ENCODE data around the gene PLD2.
A peak's percentile ranks its signal among the peaks of the same experiment; 100 is the strongest.
"Not testable (repeated sequence)": the region's sequence is repeated elsewhere in the genome, so short reads cannot be mapped to it uniquely, and the experiment has no call there.

Gene PLD2

GRCh38 chr17:4795168-4795567 is 11.8 kb upstream of the PLD2 start:
- no peak for DNase-seq

- DNase-seq, result no peak
Measured at GRCh38 chr17:4796552-4796920, 10.4 kb upstream of the PLD2 start.

- DNase-seq, result no peak
Measured at GRCh38 chr17:4800462-4801196, 6.3 kb upstream of the PLD2 start.

- DNase-seq, result no peak
Measured at GRCh38 chr17:4802228-4802627, 4.7 kb upstream of the PLD2 start, which contains the start of gene C17orf114. C17orf114 (minus strand) TSS chr17:4802328.

- no peak for DNase-seq
Measured at GRCh38 chr17:4806456-4806776, 536 bp upstream of the PLD2 start.

GRCh38 chr17:4807605-4808377 is 839 bp downstream of the PLD2 start:
- no peak for DNase-seq

- DNase-seq, result no peak
Measured at GRCh38 chr17:4808378-4808767, 1.4 kb downstream of the PLD2 start.

- no peak for DNase-seq
Measured at GRCh38 chr17:4810696-4811290, 3.8 kb downstream of the PLD2 start.

- no peak for DNase-seq
Measured at GRCh38 chr17:4811471-4811870, 4.5 kb downstream of the PLD2 start.

- no peak for DNase-seq
Measured at GRCh38 chr17:4812690-4813089, 5.7 kb downstream of the PLD2 start.

- DNase-seq, result no peak
Measured at GRCh38 chr17:4815043-4815675, 8.2 kb downstream of the PLD2 start.

GRCh38 chr17:4816826-4817225 is 9.9 kb downstream of the PLD2 start:
- DNase-seq, result no peak

GRCh38 chr17:4818276-4818675 is 11.3 kb downstream of the PLD2 start:
- no peak for DNase-seq

- no peak for DNase-seq
Measured at GRCh38 chr17:4822835-4823234, 15.9 kb downstream of the PLD2 start.

- DNase-seq, result no peak
Measured at GRCh38 chr17:4823373-4824089, 16.6 kb downstream of the PLD2 start.

- DNase-seq, result no peak
Measured at GRCh38 chr17:4827399-4827798, 20.4 kb downstream of the PLD2 start.

GRCh38 chr17:4832829-4833177 is 25.9 kb downstream of the PLD2 start:
- not testable (repeated sequence) for DNase-seq

- DNase-seq, result peak; percentile 95
Measured at GRCh38 chr17:4833178-4833940, 26.4 kb downstream of the PLD2 start, which contains the start of gene MINK1. MINK1 (plus strand) TSS chr17:4833340; CDS start chr17:4833584, 244 bp downstream.

GRCh38 chr17:4833941-4834680 is 27.2 kb downstream of the PLD2 start:
- peak; percentile 8 for DNase-seq

GRCh38 chr17:4834681-4835020 is 27.7 kb downstream of the PLD2 start:
- no peak for DNase-seq

GRCh38 chr17:4836221-4836620 is 29.3 kb downstream of the PLD2 start:
- no peak for DNase-seq
